DMS114 treated with DMSO at 0.1 percent for 48 hours (cell line): Measurements from ENCODE around the gene TRPV6.

Source experiments
- DNase-seq: peaks from one replicate; lab custom pipeline; 2025; ENCODE audit not compliant: unreplicated experiment; lab: John Stamatoyannopoulos, UW

TRPV6 gene

GRCh38 chr7:142908921-142909890 lies 23.7 kb upstream of the TRPV6 start:
- no peak for DNase-seq

- DNase-seq: no peak
Measured at GRCh38 chr7:142908290-142908689, 22.7 kb upstream of the TRPV6 start.

- no peak for DNase-seq
Measured at GRCh38 chr7:142906643-142907042, 21.1 kb upstream of the TRPV6 start.

GRCh38 chr7:142905759-142906158 lies 20.2 kb upstream of the TRPV6 start:
- no peak for DNase-seq

GRCh38 chr7:142904128-142904527 lies 18.6 kb upstream of the TRPV6 start:
- DNase-seq: no peak

GRCh38 chr7:142901426-142902259 lies 16.1 kb upstream of the TRPV6 start:
- DNase-seq: no peak

GRCh38 chr7:142899661-142900060 lies 14.1 kb upstream of the TRPV6 start:
- no peak for DNase-seq

GRCh38 chr7:142898377-142899170 lies 13.0 kb upstream of the TRPV6 start:
- DNase-seq: no peak

- no peak for DNase-seq
Measured at GRCh38 chr7:142897691-142898090, 12.1 kb upstream of the TRPV6 start.

- no peak for DNase-seq
Measured at GRCh38 chr7:142896741-142897379, 11.3 kb upstream of the TRPV6 start.

GRCh38 chr7:142896151-142896550 lies 10.6 kb upstream of the TRPV6 start:
- no peak for DNase-seq

- DNase-seq: no peak
Measured at GRCh38 chr7:142894985-142895593, 9.5 kb upstream of the TRPV6 start.

- DNase-seq: no peak
Measured at GRCh38 chr7:142894112-142894984, 8.8 kb upstream of the TRPV6 start.

- DNase-seq: no peak
Measured at GRCh38 chr7:142892951-142893350, 7.4 kb upstream of the TRPV6 start.

GRCh38 chr7:142891490-142892082 lies 6.0 kb upstream of the TRPV6 start:
- no peak for DNase-seq

- no peak for DNase-seq
Measured at GRCh38 chr7:142890874-142891485, 5.4 kb upstream of the TRPV6 start.

GRCh38 chr7:142889816-142890215 lies 4.3 kb upstream of the TRPV6 start:
- DNase-seq: no peak

GRCh38 chr7:142887282-142888015 lies 1.9 kb upstream of the TRPV6 start:
- no peak for DNase-seq
